IMR-90 (cell line): ENCODE measurements around the gene ADAMTS8. TPM values are rescaled to one million over a fixed set of nuclear protein-coding genes. Genes with fewer than 3 reads are reported as not detected.

Experiments
- ATAC-seq: fragments of 200-7000 bp; cut with Tn5 transposase; 2 replicates; pipeline ENCODE4 v1.9.1; 2020; ENCODE audit warnings: low read depth, mild to moderate bottlenecking, moderate library complexity
- BruUV-seq: library from RNA; stranded (reverse); fragments of 400-500 nt; replicated peaks from 2 replicates; lab custom pipeline; 2021; lab: Mats Ljungman, UMichigan
- CTCF ChIA-PET: fragments of 300-600 bp; formaldehyde crosslinking; extraction: SDS; loops from one replicate; lab custom pipeline; 2021; ENCODE audit warnings: antibody characterized with exemption; lab: Yijun Ruan, JAX
- POLR2A ChIA-PET: fragments of 300-600 bp; sonication (Branson Sonifier 250); formaldehyde crosslinking; loops from one replicate; lab custom pipeline; 2022; ENCODE audit warnings: antibody characterized with exemption; ENCODE audit not compliant: unreplicated experiment; lab: Charles Lee
- DNase-seq: peaks from one replicate; pipeline ENCODE4 v3.0.0; 2013
- H2AFZ ChIP-seq: replicated peaks from 2 replicates; pipeline ENCODE3; 2013; ENCODE audit warnings: low read length, mild to moderate bottlenecking; ENCODE audit not compliant: poor library complexity
- H2AK5ac ChIP-seq: 2 replicates; pipeline ENCODE4 v1.6.1; 2013; ENCODE audit warnings: low read depth, low read length, inconsistent platforms
- H2AK9ac ChIP-seq: replicated peaks from 2 replicates; pipeline ENCODE3; 2013; ENCODE audit warnings: mild to moderate bottlenecking, low read depth, low read length, moderate library complexity; ENCODE audit not compliant: poor library complexity
- H2BK120ac ChIP-seq: 2 replicates; pipeline ENCODE4 v1.6.1; 2013; ENCODE audit warnings: low read depth, low read length, inconsistent platforms
- H2BK15ac ChIP-seq: 3 replicates; pipeline ENCODE4 v1.6.1; 2013; ENCODE audit warnings: low read depth, low read length, inconsistent platforms
- H2BK20ac ChIP-seq: 2 replicates; pipeline ENCODE4 v1.6.1; 2013; ENCODE audit warnings: low read depth, mild to moderate bottlenecking, inconsistent platforms, low read length, moderate library complexity
- H2BK5ac ChIP-seq: 2 replicates; pipeline ENCODE4 v1.6.1; 2013; ENCODE audit warnings: mild to moderate bottlenecking, low read depth, low read length, inconsistent platforms; ENCODE audit not compliant: poor library complexity, severe bottlenecking
- H3K14ac ChIP-seq: replicated peaks from 2 replicates; pipeline ENCODE4 v1.6.1; 2013; ENCODE audit warnings: low read depth, low read length, inconsistent platforms
- H3K18ac ChIP-seq: 2 replicates; pipeline ENCODE4 v1.6.1; 2013; ENCODE audit warnings: low read depth, low read length, control low read depth
- H3K23ac ChIP-seq: 2 replicates; pipeline ENCODE4 v1.6.1; 2013; ENCODE audit warnings: low read depth, low read length, inconsistent platforms
- H3K27ac ChIP-seq: 2 replicates; pipeline ENCODE4 v1.5.1; 2013; ENCODE audit warnings: mild to moderate bottlenecking, control low read depth, low read length; ENCODE audit not compliant: insufficient read depth
- H3K27me3 ChIP-seq: 2 replicates; pipeline ENCODE4 v1.6.1; 2013; ENCODE audit warnings: low read length; ENCODE audit not compliant: control insufficient read depth, insufficient read depth
- H3K36me3 ChIP-seq: 2 replicates; pipeline ENCODE4 v1.6.1; 2013; ENCODE audit warnings: low read length, mixed read lengths; ENCODE audit not compliant: control insufficient read depth, insufficient read depth
- H3K4ac ChIP-seq: 2 replicates; pipeline ENCODE4 v1.6.1; 2013; ENCODE audit warnings: low read depth, low read length, inconsistent platforms
- H3K4me1 ChIP-seq: 2 replicates; pipeline ENCODE4 v1.6.1; 2013; ENCODE audit warnings: low read length, mixed read lengths; ENCODE audit not compliant: control insufficient read depth, insufficient read depth
- H3K4me2 ChIP-seq: 2 replicates; pipeline ENCODE4 v1.6.1; 2013; ENCODE audit warnings: low read depth, mild to moderate bottlenecking, control low read depth, low read length, moderate library complexity
- H3K4me3 ChIP-seq: 2 replicates; pipeline ENCODE4 v1.5.1; 2013; ENCODE audit warnings: low read depth, mild to moderate bottlenecking, control low read depth, low read length, moderate library complexity; ENCODE audit not compliant: insufficient read depth
- H3K56ac ChIP-seq: 2 replicates; pipeline ENCODE4 v1.6.1; 2013; ENCODE audit warnings: low read length, inconsistent platforms; ENCODE audit not compliant: insufficient read depth; ENCODE audit errors: extremely low read depth
- H3K79me1 ChIP-seq, 2 experiments: 2 replicates each; pipeline ENCODE4 v1.6.1; 2013; ENCODE audit warnings: low read length in 2 of 2, inconsistent platforms in 1 of 2, low read depth in 1 of 2
- H3K9ac ChIP-seq: 2 replicates; pipeline ENCODE4 v1.6.1; 2013; ENCODE audit warnings: low read depth, low read length, control low read depth
- H3K9me1 ChIP-seq: 2 replicates; pipeline ENCODE4 v1.6.1; 2013; ENCODE audit warnings: low read length, inconsistent platforms; ENCODE audit not compliant: insufficient read depth
- H3K9me3 ChIP-seq: 2 replicates; pipeline ENCODE4 v1.6.1; 2013; ENCODE audit warnings: low read length; ENCODE audit not compliant: control insufficient read depth, insufficient read depth
- H4K20me1 ChIP-seq: 2 replicates; pipeline ENCODE4 v1.6.1; 2013; ENCODE audit warnings: low read length, inconsistent platforms; ENCODE audit not compliant: insufficient read depth
- H4K5ac ChIP-seq: 2 replicates; pipeline ENCODE4 v1.6.1; 2013; ENCODE audit warnings: mild to moderate bottlenecking, low read depth, low read length, control low read depth
- H4K8ac ChIP-seq, 2 experiments: 2 replicates each; pipeline ENCODE4 v1.6.1; 2013; ENCODE audit warnings: low read depth in 2 of 2, low read length in 2 of 2, control low read depth in 1 of 2, inconsistent platforms in 1 of 2
- H4K91ac ChIP-seq: 2 replicates; pipeline ENCODE4 v1.6.1; 2013; ENCODE audit warnings: low read depth, low read length, inconsistent platforms; ENCODE audit not compliant: insufficient read depth
- BHLHE40 ChIP-seq: fragments of 150-350 bp; IDR thresholded peaks from 2 replicates; pipeline ENCODE4 v1.6.1; 2016; ENCODE audit warnings: mild to moderate bottlenecking, low read depth, low read length
- CEBPB ChIP-seq: IDR thresholded peaks from 2 replicates; pipeline ENCODE4 v1.6.1; 2012; ENCODE audit warnings: low read depth, low read length, improper control_type of control experiment
- CHD1 ChIP-seq: IDR thresholded peaks from 2 replicates; pipeline ENCODE4 v1.6.1; 2012; ENCODE audit warnings: low read depth, low read length, improper control_type of control experiment
- ELK1 ChIP-seq: fragments of 150-350 bp; IDR thresholded peaks from 2 replicates; pipeline ENCODE4 v1.6.1; 2016; ENCODE audit warnings: low read depth, mild to moderate bottlenecking, low read length, moderate library complexity, borderline replicate concordance
- MAFK ChIP-seq: IDR thresholded peaks from 2 replicates; pipeline ENCODE4 v1.6.1; 2012; ENCODE audit warnings: low read depth, low read length, improper control_type of control experiment
- MAZ ChIP-seq: IDR thresholded peaks from 2 replicates; pipeline ENCODE4 v1.6.1; 2012; ENCODE audit warnings: low read depth, mild to moderate bottlenecking, low read length, improper control_type of control experiment, moderate library complexity, borderline replicate concordance
- MXI1 ChIP-seq: IDR thresholded peaks from 2 replicates; pipeline ENCODE4 v1.6.1; 2012; ENCODE audit warnings: low read depth, mild to moderate bottlenecking, low read length, moderate library complexity, borderline replicate concordance
- NFE2L2 ChIP-seq: fragments of 150-350 bp; IDR thresholded peaks from 2 replicates; pipeline ENCODE4 v1.6.1; 2016; ENCODE audit warnings: low read depth, mild to moderate bottlenecking, low read length
- POLR2A ChIP-seq: IDR thresholded peaks from 2 replicates; pipeline ENCODE4 v1.6.1; 2012; ENCODE audit warnings: mild to moderate bottlenecking, low read depth, low read length
- RAD21 ChIP-seq: IDR thresholded peaks from 2 replicates; pipeline ENCODE4 v1.6.1; 2012; ENCODE audit warnings: low read length, improper control_type of control experiment
- RCOR1 ChIP-seq: IDR thresholded peaks from 2 replicates; pipeline ENCODE4 v1.6.1; 2012; ENCODE audit warnings: mild to moderate bottlenecking, low read length, improper control_type of control experiment; ENCODE audit not compliant: insufficient replicate concordance
- RFX5 ChIP-seq: IDR thresholded peaks from 2 replicates; pipeline ENCODE4 v1.8.0; 2012; ENCODE audit warnings: low read depth, mild to moderate bottlenecking, low read length, moderate library complexity
- SMC3 ChIP-seq: fragments of 150-350 bp; IDR thresholded peaks from 2 replicates; pipeline ENCODE4 v1.6.1; 2016; ENCODE audit warnings: low read depth, mild to moderate bottlenecking, antibody characterized with exemption, low read length, moderate library complexity
- WGBS, 2 experiments: methylation state at CpG; one replicate each; pipeline versions ENCODE4 v1.1.5 to v1.1.7; 2013; ENCODE audit warnings: missing lambda C conversion rate in 2 of 2; ENCODE audit not compliant: insufficient read length in 1 of 2; ENCODE audit errors: extremely low coverage in 2 of 2; 5-methylcytosine and 5-hydroxymethylcytosine counted together
- dilution Hi-C: fragments of 300-500 bp; cut with HindIII; formaldehyde crosslinking; loops from one replicate; pipeline ENCODE4 v1.14.3; 2018; ENCODE audit warnings: low sequenced_read_pairs; ENCODE audit not compliant: unreplicated experiment
- in situ Hi-C: fragments of 300-500 bp; cut with MboI; formaldehyde crosslinking; loops from 3 replicates; pipeline ENCODE4 v1.14.3; 2019; ENCODE audit warnings: low sequenced_read_pairs, inconsistent platforms, mixed read lengths
- intact Hi-C: fragments of 100-400 bp; cut with micrococcal nuclease; formaldehyde crosslinking; loops from 2 replicates; pipeline ENCODE4 v1.10.0; 2022
- polyA plus RNA-seq, 3 experiments: library from polyadenylated mRNA; depleted of rRNA; stranded (reverse); fragments of >200 nt; gene quantifications; 2 replicates each; pipeline ENCODE4 v1.2.3, GENCODE V29; 2012; ENCODE audit warnings: low replicate concordance in 1 of 3
- total RNA-seq: library from RNA; depleted of rRNA; stranded (reverse); fragments of >200 nt; gene quantifications from 2 replicates; pipeline ENCODE4 v1.2.3, GENCODE V29; 2012
- TF ChIP-seq, protein P1 (sequence below): fragments of 150-350 bp; IDR thresholded peaks from 2 replicates; pipeline ENCODE4 v1.6.1; 2017; ENCODE audit warnings: mild to moderate bottlenecking, antibody characterized with exemption, low read length, low read depth

The ADAMTS8 gene
- total and polyA plus RNA-seq, 2 of the 4 experiments (the other 2 are of a cell fraction) = under 0.01 to 0.60 TPM

- no peak for TF ChIP-seq RCOR1
- peak; percentile 39; the same call in 1 of the 2 replicates for TF ChIP-seq NFE2L2
- TF ChIP-seq POLR2A = no peak
These were observed 26.3 kb upstream of the ADAMTS8 start (continued) for GRCh38 chr11:130454491-130455252.

DNA sequence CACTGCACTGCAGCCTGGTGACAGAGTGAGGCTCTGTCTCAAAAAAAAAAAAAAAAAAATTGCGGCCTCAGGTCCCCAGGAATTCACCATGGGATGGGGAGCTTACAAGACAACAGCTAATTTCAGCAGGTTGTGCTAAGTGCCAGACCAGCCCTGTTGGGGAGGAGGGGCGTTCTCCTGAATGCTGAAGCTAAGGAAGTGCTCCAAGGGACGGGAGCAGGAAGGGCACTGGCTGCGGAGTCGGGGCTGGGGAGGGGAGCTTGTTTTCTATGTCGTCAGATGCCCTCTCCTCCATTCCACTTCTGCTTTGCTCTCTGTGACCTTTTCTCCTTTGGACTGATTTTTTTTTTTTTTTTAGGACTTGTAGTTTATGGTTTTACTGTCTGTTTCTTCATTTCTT, 24.5 kb upstream of the ADAMTS8 start:
- Histone ChIP-seq H3K36me3 (peaks cover 47% of the 10 kb centered on the region; the same call in 1 of the 2 replicates), H3K4me3 (no peak overlapping the region), H3K27me3 (0 out of 2 replicates have a peak, but pooled peaks cover 2% of the 10 kb centered on the region), H3K23ac (no peak overlapping the region), H2AK9ac (no peak overlapping the region), H2BK15ac (no peak overlapping the region), H2BK5ac (no peak overlapping the region), H3K14ac (no peak overlapping the region), H2BK20ac (no peak overlapping the region), H3K79me1 (peaks cover 2 to 8% of the 10 kb centered on the region in 2 experiments; a peak in 3 of 4 replicates), H3K4me2 (peak overlapping the region; percentile 48; the same call in 1 of the 2 replicates), H3K4me1 (peaks cover 17% of the 10 kb centered on the region), H4K20me1 (peaks cover 5% of the 10 kb centered on the region), H2BK120ac (no peak overlapping the region), H3K27ac (no peak overlapping the region), H3K56ac (no peak overlapping the region), H4K5ac (no peak overlapping the region), H3K9me1 (peaks cover 16% of the 10 kb centered on the region), H4K91ac (peak overlapping the region; percentile 17; the same call in 1 of the 2 replicates), H4K8ac (no peak overlapping the region), H2AK5ac (no peak overlapping the region), H3K9me3 (no peaks in the 10 kb centered on the region), H3K4ac (no peak overlapping the region), H3K9ac (no peak overlapping the region), H3K18ac (no peak overlapping the region), H2AFZ (no peak overlapping the region)
- ATAC-seq = no peak
- no TSS peak for BruUV-seq
- in situ Hi-C loops = no loop called here
- no peak for DNase-seq
- no CpG with 5 or more reads among the region's 6 CpGs for WGBS, 2 experiments
- ChIA-PET POLR2A (no interaction called here), CTCF (interaction anchor here (0.7 to 1.0 kb wide), 3 partner anchors 22 to 91 kb away, joined by 3 to 4 read pairs (median 4); no protein-coding TSS in a partner anchor)
- dilution Hi-C loops = no loop called here
- intact Hi-C loops = loop anchor here (1.0 to 5.0 kb wide), 3 partner anchors 169 to 389 kb away; no protein-coding TSS in a partner anchor
- TF ChIP-seq, protein P1, sequence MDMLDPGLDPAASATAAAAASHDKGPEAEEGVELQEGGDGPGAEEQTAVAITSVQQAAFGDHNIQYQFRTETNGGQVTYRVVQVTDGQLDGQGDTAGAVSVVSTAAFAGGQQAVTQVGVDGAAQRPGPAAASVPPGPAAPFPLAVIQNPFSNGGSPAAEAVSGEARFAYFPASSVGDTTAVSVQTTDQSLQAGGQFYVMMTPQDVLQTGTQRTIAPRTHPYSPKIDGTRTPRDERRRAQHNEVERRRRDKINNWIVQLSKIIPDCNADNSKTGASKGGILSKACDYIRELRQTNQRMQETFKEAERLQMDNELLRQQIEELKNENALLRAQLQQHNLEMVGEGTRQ = no peak
- TF ChIP-seq MAZ = no peak
- no peak for TF ChIP-seq SMC3
- no peak for TF ChIP-seq RFX5
- no peak for TF ChIP-seq MAFK
- TF ChIP-seq ELK1 = no peak
- no peak for TF ChIP-seq MXI1
- no peak for TF ChIP-seq RAD21
- no peak for TF ChIP-seq NFE2L2
- no peak for TF ChIP-seq CEBPB
- TF ChIP-seq RCOR1 = no peak
- no peak for TF ChIP-seq POLR2A
- no peak for TF ChIP-seq BHLHE40
- TF ChIP-seq CHD1 = no peak
